Fibroblast of skin of right biceps (primary cell): Measurements from ENCODE around the gene GMEB1.
A peak's percentile ranks its signal among the peaks of the same experiment; 100 is the strongest.

Experiments
- DNase-seq: peaks from one replicate; pipeline ENCODE4 v3.0.0-alpha.2; 2013

The GMEB1 gene

DNA sequence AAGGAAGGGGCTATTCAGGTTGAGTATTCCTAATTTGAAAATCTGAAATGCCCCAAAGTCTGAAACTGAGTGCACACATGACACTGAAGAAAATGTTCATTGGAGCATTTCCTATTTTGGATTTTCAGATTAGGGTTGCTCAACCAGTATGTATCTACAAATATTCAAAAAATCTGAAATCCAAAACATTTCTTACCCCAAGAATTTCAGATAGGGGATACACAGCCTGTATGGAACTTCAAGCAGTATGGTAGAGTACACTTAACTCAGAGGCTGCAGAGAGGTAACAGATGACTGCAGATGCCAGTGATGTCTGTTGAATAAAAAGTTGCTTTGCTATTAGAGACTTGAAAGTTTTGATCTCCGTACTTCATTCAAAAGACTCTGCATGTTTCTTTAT lies 87.1 kb downstream of the GMEB1 start:
- peak; percentile 32 for DNase-seq

DNA sequence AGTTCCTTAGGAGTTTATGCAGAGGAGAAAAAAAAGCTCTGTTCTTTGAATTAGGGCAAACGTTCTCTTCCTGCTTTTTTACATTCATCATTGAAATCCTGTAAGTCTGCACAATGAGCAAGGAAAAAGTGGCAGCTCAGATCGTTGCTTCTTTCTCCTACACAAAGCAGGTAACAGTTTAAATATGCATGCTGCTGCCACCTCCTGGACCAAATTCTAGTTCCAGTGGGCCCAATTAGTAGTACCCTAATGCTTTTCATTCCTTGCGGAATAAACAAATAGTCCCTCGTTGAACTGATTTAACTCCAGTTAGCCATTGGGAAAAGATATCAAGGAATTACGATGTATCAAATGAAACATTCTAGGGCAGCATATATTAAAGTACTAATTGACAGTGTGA lies 88.3 kb downstream of the GMEB1 start:
- DNase-seq, result no peak

DNA sequence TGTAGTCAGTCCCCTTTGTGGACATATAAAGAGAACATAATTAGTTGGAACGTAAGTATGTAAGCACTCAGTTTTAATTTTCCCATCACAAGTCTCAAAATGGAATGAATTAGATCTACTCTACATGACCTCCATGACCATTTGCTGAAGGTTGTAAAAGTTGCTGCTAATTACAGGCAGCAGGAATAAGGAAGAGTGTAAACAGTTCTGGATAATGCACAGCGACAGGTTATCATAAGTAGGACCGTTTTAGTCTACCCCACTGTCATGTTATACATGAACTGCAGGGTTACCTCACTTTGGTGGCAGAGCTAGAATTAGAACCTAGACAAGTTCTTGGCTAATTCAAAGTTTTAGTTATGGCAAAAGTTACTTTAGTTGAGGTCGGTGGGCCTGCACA lies 89.8 kb downstream of the GMEB1 start:
- no peak for DNase-seq

DNA sequence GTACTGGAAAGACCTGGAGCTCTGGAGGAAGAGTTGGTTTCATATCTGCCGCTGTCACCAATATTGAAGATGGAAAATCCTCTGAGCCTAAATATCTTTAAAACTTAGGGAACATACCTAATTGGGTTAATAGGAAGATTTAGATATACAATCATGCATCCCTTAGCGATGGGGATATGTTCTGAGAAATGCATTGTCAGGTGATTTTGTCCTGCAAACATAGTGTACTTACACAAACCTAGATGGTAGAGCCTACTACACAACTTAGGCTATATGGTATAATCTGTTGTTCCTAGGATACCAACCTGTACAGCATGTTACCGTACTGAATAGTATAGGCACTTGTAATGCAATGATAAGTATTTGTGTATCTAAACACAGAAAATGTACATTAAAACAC lies 90.7 kb downstream of the GMEB1 start:
- DNase-seq, result no peak

DNA sequence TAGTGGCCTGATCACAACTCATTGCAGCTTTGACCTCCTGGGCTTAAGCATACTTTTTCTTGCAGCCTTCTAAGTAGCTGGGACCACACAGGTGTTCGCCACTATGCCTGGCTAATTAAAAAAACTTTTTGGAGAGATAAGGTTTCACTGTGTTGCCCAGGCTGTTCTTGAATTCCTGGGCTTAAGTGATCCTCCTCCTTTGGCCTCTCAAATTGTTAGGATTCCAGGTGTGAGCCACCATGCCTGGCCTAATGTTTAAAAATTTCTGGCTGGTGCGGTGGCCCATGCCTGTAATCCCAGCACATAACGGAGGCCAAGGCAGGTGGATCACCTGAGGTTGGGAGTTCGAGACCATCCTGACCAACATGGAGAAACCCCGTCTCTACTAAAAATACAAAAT lies 92.6 kb downstream of the GMEB1 start:
- no peak for DNase-seq

DNA sequence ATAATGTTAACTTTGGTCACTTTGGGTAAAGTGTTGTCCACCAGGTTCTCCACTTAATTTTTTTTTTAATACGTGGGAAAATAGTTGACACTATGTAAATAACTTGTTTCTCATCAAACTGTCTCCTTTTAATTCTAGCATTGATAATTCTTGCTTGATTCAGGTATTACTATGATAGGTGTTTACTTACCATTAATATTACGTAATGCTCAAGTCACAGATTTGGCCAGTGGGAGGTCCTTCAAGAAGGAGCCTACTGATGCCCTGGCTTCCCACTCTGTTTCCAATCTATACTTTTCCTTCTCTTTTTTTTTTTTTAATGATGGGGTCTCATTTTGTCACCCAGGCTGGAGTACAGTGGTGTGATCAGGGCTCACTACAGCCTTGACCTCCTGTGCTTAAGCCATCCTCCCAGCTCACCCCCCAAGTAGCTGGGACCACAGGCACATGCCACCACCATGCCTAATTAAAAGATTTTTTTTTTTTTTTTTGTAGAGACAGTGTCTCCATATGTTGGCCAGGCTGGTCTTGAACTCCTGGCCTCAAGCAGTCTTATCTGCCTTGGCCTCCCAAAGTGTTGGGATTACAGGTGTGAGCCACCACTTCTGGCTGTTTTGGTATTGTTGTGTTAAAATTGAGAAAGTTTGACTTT lies 98.1 kb downstream of the GMEB1 start:
- DNase-seq, result no peak
